GM21786 (cell line): ENCODE data around the gene BRD9.

ENCODE experiments used
- ATAC-seq: cut with Tn5 transposase; IDR thresholded peaks from one replicate; pipeline ENCODE4 v1.9.1; 2021; ENCODE audit not compliant: unreplicated experiment

Gene BRD9

DNA sequence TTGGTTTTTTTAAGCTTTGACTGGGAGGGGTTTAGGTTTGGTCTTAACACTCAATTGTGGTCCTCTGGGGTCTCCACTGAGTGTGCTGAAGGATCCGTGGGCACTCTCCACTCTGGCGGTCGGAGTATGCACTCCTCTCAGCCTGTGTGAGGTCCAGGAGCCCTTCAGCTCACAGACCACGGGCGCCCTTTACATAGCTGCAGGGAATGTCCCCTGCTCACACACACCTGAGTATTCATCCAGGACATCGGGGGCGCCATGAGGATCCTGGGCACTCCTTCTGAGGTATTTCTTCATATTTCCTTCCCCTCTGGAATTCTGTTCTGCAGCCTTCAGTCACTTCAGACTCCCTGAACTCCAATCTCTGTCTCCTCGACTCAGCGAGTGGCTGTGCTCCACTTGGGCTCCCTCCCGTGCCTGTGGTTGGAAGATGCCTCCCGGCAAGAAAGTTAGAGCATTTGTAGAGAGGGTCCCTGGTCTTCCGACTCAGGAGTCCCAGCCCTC is 12.6 kb upstream of the BRD9 start:
- no peak for ATAC-seq

DNA sequence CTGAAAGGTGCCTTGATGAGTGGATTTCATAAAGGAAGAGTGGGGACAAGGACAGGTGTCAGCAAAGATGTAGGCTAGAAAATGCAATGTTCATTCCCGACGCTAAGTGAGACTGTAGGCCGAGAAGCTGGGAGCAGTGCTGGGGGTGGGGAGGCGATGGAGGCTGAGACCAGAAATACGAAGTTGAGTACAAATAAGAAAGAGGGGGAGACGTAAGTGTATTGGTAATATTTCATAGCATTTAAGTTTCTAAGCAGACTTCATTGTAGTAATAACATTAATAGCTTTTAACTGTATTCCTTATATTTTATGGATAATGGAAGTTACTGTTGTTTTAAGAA is 11.1 kb upstream of the BRD9 start:
- no peak for ATAC-seq

DNA sequence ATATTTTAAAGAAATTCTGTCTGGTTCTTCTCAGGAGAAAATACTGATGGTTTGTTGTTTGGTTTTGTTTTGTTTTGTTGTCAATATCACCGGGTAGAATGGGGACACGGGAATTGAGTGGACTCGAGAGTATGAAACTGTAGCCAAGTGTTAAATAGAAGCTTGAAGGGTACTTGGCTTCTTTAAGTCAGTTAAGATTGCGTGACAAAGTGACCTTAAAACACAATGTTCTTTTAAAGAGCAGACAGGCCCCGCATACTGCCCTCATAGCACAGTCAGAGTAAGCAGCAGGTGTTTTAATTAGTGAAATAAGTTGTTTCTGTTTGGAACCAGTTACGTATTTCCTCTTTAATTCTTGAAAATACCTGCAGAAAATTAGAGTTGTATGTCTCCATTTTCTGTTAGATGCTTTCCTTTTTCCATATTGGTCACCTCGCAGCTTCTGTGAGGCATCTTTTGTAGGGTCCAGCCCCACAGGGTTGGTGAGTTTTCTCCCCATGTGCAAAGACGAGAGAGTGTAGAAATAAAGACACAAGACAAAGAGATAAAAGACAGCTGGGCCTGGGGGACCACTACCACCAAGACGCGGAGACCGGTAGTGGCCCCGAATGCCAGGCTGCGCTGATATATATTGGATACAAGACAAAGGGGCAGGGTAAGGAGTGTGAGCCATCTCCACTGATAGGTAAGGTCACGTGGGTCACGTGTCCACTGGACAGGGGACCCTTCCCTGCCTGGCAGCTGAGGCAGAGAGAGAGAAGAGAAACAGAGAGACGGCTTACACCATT is 9.7 kb upstream of the BRD9 start:
- ATAC-seq, result no peak

DNA sequence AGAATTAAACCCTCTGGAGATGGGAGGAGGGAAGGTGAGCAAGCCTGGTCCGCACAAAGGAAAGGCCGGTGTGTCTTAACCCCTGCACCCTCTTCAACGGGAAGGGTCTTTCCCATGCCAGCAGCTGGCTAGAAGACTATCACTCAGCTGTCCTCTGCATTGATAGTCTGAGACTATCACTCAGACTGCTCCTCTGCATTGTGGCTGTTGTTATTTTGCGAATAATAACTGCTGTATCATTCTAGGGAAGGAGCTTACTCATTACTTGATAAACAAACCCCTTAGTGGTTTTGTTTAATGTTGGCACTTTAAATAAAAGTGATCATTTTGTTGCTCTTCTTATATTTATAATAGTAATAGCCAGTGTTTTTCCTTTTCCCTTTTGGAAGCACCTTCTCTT is 8.2 kb upstream of the BRD9 start:
- ATAC-seq, result no peak

DNA sequence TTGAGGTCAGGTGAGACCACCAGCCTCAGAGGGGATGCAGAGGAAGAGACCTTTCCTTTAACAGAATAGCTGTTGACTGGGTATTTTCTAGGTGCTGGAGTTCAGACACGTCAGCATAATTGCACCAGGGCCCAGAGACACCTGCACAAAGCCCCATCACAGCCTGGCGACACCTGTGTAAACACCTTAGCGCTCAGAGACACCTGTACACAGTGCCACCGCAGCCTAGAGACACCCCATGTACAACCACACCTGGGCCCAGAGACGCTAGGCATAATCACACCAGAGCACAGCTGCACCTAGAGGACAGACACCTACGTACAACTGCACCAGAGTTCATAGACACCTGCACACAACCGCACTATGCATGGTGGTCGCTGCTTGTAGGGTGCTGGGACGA is 1.1 kb upstream of the BRD9 start:
- ATAC-seq, result no peak

DNA sequence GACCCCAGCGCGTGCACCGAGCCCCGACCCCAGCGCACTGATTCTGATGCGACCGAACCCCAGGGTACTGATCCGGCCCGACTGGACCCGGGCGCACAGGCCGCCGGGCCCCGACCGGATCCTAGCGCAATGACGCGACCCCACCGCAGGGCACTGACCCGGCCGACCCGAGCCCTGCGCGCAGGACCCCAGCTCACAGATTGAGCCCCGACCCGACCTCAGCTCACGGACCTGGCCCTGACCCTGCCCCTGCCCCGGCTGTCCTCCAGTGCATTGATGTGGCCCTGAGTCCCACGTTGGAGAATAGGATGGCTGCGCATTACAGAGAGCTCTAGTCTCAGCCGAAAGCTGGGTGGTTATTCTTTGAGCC is 521 bp upstream of the BRD9 start:
- ATAC-seq, result no peak

DNA sequence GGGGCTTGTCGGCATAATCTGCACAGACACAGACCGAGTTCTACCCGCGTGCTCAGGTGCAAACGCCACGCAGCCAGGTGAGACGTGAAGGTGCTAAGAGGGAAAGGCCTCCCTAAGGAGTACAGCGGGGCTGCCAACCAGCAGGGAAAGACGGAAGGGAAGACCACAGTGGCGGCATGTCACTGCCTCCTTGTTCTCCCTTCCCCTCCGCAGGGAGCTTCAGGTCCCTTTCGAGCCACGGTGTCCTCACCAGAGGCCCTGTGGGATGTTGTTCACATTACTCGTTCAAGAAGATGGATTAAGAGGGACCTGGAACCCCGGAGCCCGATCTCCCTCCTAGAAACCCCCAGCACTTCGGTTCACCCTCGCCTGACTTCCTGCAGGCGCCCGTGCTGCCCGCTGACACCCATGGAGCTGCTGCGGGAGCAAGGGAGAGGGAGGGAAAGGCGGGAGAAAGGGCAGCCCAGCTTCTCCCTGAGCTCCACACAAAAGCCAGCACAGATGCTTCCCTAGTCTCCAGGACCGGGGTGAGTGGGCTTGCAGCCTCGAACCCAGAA is 686 bp downstream of the BRD9 start:
- ATAC-seq, result no peak

DNA sequence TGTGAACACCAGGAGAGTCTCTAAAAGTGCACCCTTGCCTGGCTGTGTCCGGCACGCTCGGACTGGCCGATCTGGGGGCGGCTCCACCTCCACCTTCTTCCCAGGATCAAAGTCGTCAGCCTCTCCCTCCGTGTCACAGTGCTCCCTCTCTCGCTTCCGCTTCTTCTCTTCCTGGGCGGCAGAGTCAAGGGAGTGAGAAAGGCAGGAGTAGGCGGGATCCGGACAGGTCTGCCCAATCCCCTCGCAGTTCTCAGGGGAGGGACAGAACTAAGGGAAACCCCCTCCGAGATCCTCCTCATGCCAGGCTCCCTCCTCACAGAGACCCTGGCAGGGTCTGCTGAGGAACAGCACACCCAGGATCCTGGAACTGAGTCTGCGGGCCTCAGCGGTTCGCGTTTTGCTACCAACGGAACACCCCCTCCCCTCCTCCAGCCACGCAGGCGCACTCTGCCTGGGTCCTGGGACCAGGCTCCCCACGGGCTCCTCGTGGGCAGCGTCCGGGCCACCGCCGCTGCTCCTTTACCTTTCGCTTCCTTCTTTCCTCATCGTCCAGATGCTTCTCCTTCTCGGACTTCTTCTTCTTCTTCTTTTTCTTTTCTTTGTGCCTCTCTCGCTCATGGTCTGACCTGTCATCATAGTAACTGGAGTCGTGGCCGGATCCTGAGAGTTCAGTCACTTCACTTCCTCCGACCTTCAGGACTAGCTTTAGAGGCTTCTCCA is 1.3 kb downstream of the BRD9 start:
- no peak for ATAC-seq

DNA sequence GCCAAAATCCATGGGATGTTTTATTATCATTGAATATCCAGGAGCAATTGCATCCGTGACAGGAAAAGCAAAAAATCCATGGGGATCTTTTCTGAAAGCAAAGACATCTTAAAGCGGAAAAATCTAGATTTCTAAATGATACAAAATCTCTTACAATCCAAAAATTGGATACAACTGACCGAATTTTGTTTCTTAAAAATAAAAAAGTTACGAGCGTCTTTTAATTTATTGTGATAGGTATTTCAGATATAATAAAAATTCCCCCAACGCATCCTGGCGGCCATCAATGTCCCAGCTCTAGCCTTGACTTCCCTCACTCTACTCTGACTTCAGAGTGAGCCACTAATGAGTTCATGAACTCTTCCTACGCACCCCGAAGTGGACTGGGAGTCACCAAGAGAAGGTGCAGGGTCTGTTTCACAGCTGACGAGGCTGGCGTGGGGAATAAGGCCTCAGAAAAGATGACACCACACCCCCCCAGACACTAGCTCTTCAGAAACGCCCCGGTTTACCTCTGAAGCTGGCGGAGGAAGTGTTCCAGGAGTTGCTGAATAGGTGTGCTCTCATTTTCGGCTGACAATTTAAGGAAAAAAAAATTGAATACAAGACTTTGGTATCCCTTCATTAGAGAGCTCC is 3.4 kb downstream of the BRD9 start:
- no peak for ATAC-seq

DNA sequence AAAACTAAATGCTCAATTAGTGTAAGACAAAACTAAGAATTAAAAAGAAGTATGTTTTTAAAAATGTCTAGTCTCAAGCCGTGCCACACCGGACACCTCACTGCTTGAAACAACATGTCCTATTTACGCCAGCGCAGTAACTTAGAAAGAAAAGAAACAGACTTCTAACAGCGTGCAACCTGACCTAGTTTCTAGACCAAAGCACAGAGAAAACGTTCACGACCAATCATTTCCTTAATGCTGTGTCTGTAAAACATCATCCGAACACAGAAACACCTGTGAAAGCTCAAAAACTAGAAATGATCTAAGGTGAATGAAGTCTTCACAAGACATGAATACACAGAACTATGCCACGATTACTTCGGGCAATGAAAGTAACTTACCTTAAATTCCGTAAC is 4.0 kb downstream of the BRD9 start:
- ATAC-seq, result no peak

DNA sequence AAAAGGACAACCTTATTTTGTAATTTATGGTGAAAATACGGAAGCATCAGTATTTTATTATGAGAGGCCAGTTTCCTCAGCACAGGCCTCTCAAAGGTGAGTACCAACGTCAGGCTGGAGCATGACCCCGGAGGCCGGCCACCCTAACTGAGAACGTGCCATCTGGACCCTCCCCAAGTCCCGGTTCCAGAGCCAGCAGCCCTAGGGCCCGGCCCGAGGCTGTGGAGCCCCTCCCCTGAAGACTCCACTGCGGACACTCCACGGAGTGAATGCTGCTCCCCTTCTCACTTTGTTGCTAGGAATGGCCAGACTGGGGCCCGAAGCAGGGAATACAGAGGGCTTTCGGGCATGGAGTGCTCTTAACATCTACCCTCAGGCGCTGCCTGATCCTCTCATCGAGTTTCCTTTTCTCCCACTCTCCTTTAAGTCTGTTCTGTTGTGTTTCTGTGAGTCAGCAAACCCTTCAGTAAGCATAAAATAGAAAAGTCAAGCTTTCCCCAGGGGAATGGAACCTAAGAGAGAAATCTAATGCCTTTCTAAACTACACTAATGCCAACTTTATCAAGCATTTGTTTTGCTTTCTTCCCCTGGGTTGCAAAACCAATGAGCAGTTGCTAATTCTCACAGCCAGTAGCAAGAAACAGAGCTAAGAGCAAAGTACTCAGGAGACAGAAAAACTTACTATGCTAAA is 4.5 kb downstream of the BRD9 start:
- no peak for ATAC-seq

DNA sequence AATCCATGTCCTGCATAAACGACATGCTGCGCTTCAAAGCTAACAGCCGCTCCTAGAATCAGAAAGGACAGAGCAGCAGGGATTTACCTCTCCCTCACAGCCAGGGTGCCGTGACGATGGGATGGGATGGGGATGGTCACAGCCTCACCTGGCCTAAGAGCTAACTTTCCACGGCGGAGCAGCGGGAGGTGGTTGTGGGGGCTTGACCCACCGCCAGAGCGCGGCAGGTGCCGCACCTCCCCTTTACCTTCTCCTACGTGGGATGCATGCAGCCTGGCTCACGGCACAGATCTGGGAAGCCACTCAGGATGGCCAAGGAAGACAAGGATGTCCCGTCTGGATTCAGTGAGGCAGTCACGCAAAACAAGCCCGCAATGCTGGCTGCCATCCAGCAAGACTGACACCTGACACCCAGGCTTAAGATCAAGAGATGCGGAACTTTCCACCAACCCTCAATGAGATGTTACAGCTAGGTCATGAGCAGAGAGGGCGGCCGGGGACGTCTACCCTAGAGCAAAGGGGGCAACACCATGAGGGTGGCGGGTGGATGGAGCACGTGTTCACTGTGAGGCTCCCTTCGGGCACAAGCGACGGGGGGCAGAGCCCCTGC is 5.8 kb downstream of the BRD9 start:
- no peak for ATAC-seq

DNA sequence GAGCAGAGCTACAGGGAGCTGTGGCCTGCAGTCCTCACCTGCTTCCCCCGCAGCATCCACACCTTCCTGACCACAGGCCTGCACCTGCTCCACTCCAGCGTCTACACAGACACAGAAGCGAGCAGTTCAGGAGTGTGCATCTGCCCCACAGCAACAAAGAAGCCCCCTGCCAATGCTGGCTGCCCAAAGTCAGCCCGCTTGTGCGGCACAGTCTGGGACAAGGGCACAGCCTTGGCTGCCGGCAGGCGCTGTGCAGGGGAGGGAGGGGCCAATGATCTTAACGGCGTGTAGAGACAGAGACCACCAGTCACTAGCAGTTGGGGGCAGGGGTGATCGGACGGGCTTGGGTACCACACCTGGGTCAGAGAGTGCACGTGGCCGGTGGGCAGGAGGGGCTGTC is 6.6 kb downstream of the BRD9 start:
- no peak for ATAC-seq

DNA sequence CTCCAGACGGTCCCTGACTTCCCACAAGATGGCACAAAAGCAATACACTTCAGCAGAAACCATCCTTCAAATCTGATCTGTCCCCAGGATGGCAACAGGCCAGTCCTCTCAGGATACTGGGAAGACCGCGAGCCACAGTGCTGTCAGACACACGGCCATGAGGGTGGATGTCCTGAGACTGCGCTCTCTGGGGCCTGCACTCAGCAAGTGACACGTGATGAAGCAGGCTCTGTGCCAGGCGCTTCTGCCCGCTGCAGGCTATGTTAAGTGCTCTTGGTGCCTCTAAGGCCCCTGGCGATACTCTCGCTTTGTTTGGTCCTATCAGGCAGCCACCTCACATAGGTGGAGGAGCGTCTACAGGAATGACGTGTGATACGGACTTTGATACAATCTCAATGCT is 7.1 kb downstream of the BRD9 start:
- ATAC-seq, result no peak

DNA sequence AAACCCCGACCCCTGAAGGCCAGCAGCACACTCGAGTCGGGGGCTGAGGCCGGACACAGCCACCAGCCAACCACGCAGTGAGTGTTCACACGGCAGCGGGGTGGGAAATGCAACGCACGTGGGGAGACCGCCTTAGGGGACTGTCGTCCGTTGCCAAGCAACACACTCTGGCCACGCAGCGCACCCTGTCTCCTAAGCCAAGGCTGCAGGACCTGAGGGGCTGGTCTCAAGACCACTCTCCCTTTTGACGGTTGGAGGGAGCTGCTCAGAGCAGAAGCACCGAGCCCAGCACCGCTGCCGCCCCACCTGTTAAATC is 7.5 kb downstream of the BRD9 start:
- no peak for ATAC-seq

DNA sequence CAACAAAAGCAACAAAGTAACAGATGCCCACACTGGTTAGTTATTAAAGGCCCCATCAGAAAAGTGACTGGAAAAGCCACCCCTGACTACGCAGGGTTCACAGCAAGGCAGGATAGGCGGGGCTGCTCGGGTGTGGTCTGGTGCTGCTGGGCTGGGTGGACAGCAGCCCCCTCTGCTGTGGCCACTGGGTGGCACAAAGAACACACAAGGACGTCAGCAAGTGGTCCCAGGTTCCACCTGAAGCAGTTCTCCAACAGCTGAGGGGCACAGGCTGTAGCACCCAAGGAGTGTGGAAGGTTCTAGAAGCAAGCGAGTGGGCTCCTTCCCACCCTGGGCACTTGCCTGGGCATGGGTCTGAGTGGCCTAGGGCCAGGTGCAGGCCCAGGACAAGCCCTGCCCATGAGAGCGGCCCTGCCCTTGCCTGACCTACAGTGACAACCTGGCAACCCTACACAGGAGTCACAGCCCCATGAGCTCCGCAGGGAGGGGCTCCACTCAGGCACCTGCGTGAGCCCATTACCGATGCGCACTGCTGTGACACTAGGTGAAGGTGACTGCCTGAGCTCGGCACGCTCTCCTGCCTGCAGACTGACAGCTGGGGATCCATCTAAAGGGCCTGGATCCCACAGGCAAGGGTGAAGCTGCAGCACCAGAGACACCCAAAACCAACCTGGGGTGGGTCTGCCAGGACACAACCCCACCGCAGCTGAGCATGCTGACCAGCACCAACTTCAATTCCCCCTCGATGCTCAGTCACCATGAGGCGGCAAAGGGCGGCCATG is 8.1 kb downstream of the BRD9 start:
- ATAC-seq, result no peak

DNA sequence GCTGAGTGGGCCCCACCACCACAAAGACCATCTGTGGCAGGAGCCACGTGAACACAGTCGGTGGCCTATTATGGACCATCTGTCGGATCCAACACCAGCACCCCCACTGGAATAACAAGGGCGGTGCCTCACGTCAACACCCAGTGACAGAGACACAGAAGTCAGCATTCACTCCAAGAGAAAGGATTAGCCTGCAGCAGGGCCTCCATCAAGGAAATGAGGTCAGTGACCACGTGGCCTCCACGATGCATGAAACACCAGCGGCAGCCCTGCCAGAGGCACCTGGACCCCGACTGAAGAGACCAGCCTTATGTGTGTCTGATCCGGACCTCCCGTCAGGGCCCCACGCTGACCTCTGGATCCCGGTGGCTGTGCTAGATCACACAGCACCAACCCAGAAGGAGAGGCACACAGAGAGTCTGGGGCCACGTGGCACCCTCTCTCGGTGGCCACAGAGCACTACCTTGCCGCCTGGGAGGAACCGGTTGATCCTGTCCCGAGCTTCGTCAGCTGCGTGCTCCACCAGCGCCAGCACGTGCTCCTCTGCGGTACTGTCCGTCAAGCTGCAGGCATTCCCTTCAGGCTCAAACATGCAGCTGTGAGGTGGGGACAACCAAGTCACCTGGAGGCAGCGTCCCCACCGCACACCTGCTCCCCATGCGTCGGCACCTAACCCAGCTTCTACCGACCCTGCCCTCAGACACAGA is 9.0 kb downstream of the BRD9 start:
- ATAC-seq, result no peak

DNA sequence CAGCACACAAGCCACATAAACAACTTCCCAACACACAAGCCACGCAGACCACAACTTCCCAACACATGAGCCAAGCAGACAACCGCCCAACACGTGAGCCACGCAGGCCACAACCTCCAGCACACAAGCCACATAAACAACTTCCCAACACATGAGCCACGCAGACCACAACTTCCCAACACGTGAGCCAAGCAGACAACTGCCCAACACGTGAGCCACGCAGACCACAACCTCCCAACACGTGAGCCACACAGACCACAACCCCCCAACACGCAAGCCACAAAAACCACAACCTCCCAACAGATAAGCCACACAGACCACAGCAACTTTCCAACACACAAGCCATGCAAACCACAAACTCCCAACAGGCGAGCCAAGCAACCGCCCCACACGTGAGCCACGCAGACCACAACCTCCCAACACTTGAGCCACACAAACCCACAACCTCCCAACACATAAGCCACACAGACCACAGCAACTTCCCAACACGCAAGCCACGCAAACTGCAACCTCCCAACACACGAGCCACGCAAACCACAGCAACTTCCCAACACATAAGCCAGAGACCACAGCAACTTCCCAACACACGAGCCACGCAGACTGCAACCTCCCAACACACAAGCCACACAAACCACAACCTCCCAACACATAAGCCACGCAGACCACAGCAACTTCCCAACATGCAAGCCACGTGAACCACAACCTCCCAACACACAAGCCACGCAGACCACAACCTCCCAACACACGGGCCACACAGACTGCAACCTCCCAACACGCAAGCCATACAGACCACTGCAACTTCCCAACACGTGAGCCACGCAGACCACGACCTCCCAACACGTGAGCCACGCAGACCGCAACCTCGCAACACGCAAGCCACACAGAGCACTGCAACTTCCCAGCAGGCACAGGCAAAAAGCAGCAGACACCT is 10.1 kb downstream of the BRD9 start:
- no peak for ATAC-seq

DNA sequence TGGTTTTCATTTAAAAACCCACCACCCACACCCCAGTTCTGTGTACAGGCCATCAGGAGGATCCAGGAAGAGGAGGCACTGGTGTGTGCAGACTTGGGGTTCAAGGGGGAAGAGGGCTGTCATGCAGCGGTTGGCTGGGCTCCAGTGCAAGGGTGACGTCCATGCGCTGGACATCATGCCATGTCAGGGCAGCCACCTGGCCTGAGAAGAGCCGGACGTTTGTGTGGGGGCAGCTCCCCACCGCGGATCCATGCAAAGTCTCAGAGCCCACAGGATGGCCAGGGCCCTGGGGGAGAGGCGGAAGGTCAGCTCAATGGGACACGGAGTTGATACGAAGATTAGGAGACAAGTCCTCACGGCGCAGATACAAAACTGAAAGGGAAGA is 11.1 kb downstream of the BRD9 start:
- no peak for ATAC-seq
